HepG2 (cell line): ENCODE measurements around the gene TLCD3B. TPM values are rescaled to one million over a fixed set of nuclear protein-coding genes. Genes with fewer than 3 reads are reported as not detected.

Experiments
- ATAC-seq: fragments of 200-7000 bp; cut with Tn5 transposase; 3 replicates; pipeline ENCODE4 v1.9.1; 2020; ENCODE audit warnings: mild to moderate bottlenecking, moderate library complexity
- BruUV-seq: library from RNA; stranded (reverse); fragments of 400-500 nt; replicated peaks from 2 replicates; lab custom pipeline; 2021; lab: Mats Ljungman, UMichigan
- CTCF ChIA-PET: fragments of 300-600 bp; formaldehyde crosslinking; extraction: SDS; loops from one replicate; lab custom pipeline; 2021; ENCODE audit warnings: low total read pairs, inconsistent platforms, low intra/inter-chr PET ratio; lab: Yijun Ruan, JAX
- POLR2A ChIA-PET: fragments of 350-600 bp; sonication (Branson Sonifier 250); formaldehyde crosslinking; loops from one replicate; lab custom pipeline; 2020; ENCODE audit warnings: antibody characterized with exemption, inconsistent platforms; lab: Yijun Ruan, JAX
- DNase-seq: peaks from one replicate; pipeline ENCODE4 v3.0.0-alpha.2; 2015; ENCODE audit warnings: low spot score
- FAIRE-seq: peaks from 3 replicates; lab custom pipeline; 2011; peaks lifted over from hg19 to GRCh38; lab: Jason Lieb, UNC
- H2AFZ ChIP-seq: one replicate; pipeline ENCODE4 v1.6.1; 2011; ENCODE audit warnings: low read length, inconsistent platforms
- H3K27ac ChIP-seq: fragments of 300-600 bp; 3 replicates; pipeline ENCODE4 v1.8.0; 2011; ENCODE audit warnings: mixed run types, mild to moderate bottlenecking, mixed read lengths, low read length, inconsistent platforms; ENCODE audit not compliant: insufficient read depth; ENCODE audit errors: extremely low read length
- H3K27me3 ChIP-seq, 2 experiments: fragments of 200-600 bp in 1 of 2; 2 replicates in 1 of 2; 3 replicates in 1 of 2; pipeline versions ENCODE4 v1.6.0 to v1.8.0; 2011; ENCODE audit warnings: low read length in 2 of 2, mild to moderate bottlenecking in 2 of 2, moderate library complexity in 2 of 2, inconsistent platforms in 1 of 2; ENCODE audit not compliant: insufficient read depth in 2 of 2, control insufficient read depth in 1 of 2
- H3K36me3 ChIP-seq, 2 experiments: fragments of 200-600 bp in 1 of 2; replicated peaks in 1 of 2; 2 replicates in 1 of 2; 3 replicates in 1 of 2; pipeline versions ENCODE4 v1.5.1 to v1.8.0; 2011; ENCODE audit warnings: low read length in 2 of 2, inconsistent platforms in 1 of 2; ENCODE audit not compliant: insufficient read depth in 2 of 2, control insufficient read depth in 1 of 2
- H3K4me1 ChIP-seq: 2 replicates; pipeline ENCODE4 v1.5.1; 2012; ENCODE audit warnings: low read length, inconsistent platforms; ENCODE audit not compliant: insufficient read depth
- H3K4me2 ChIP-seq: 2 replicates; pipeline ENCODE4 v1.6.0; 2011; ENCODE audit warnings: low read depth, low read length, inconsistent platforms
- H3K4me3 ChIP-seq, 3 experiments: fragments of 200-600 bp in 1 of 3; sonication (generic), shearing (Covaris generic) in 1 of 3; replicated peaks in 1 of 3; 2 replicates each; pipeline ENCODE4 v1.5.1; 2011 to 2016; ENCODE audit warnings: low read length in 3 of 3, inconsistent platforms in 2 of 3, low read depth in 2 of 3, mild to moderate bottlenecking in 2 of 3, control low read depth in 1 of 3, mixed read lengths in 1 of 3; ENCODE audit not compliant: insufficient read depth in 1 of 3
- H3K79me2 ChIP-seq: one replicate; pipeline ENCODE4 v1.6.1; 2011; ENCODE audit warnings: low read length, inconsistent platforms; ENCODE audit not compliant: insufficient read depth
- H3K9ac ChIP-seq: 2 replicates; pipeline ENCODE4 v1.6.0; 2011; ENCODE audit warnings: mild to moderate bottlenecking, low read depth, low read length, inconsistent platforms; ENCODE audit not compliant: insufficient read depth
- H3K9me3 ChIP-seq: 2 replicates; pipeline ENCODE4 v1.5.1; 2012; ENCODE audit warnings: mild to moderate bottlenecking, low read length
- H4K20me1 ChIP-seq: 2 replicates; pipeline ENCODE4 v1.6.0; 2011; ENCODE audit warnings: inconsistent platforms, mild to moderate bottlenecking, low read length, moderate library complexity; ENCODE audit not compliant: insufficient read depth
- KDM5B ChIP-seq: sonication (generic); formaldehyde crosslinking; IDR thresholded peaks from 2 replicates; pipeline ENCODE4 v1.4.0; 2020; ENCODE audit warnings: missing genetic modification reagents, mild to moderate bottlenecking, borderline replicate concordance
- SOX6 ChIP-seq, 2 experiments: fragments of 450-650 bp in 1 of 2; sonication (generic) in 1 of 2; formaldehyde crosslinking in 1 of 2; IDR thresholded peaks; 2 replicates each; pipeline versions ENCODE4 v1.4.0 to v1.6.1; 2017 to 2020; ENCODE audit warnings: antibody characterized with exemption in 1 of 2, mild to moderate bottlenecking in 1 of 2, missing genetic modification reagents in 1 of 2
- TSC22D2 ChIP-seq: sonication (generic); formaldehyde crosslinking; IDR thresholded peaks from 2 replicates; pipeline ENCODE4 v1.5.1; 2020; ENCODE audit warnings: missing genetic modification reagents, mild to moderate bottlenecking, borderline replicate concordance
- ZNF512B ChIP-seq: sonication (generic); formaldehyde crosslinking; IDR thresholded peaks from 2 replicates; pipeline ENCODE4 v1.5.1; 2020; ENCODE audit warnings: missing genetic modification reagents, mild to moderate bottlenecking, borderline replicate concordance
- WGBS: methylation state at CpG from one replicate; pipeline ENCODE4 v1.1.6; 2017; ENCODE audit warnings: low lambda C conversion rate; 5-methylcytosine and 5-hydroxymethylcytosine counted together
- in situ Hi-C: cut with HindIII; loops from 2 replicates; pipeline ENCODE4 v1.10.0; 2017; ENCODE audit warnings: low pct_unique_long_range_greater_than_20kb; ENCODE audit not compliant: extremely low pct_ligation_motif_present
- intact Hi-C: fragments of 100-400 bp; cut with micrococcal nuclease; formaldehyde crosslinking; loops from one replicate; pipeline ENCODE4 v1.10.0; 2022; ENCODE audit not compliant: unreplicated experiment
- polyA plus RNA-seq, 8 experiments: library from polyadenylated mRNA; depleted of rRNA in 3 of 8; stranded (reverse) in 7 of 8; unstranded in 1 of 8; fragments of >200 nt; fragmentation: Illumina TruSeq in 4 of 8; extraction: Trizol in 4 of 8; gene quantifications; 2 replicates each; pipeline versions ENCODE4 v1.2.1 to v1.2.3, GENCODE V29; 2011 to 2016; ENCODE audit warnings: low read depth in 4 of 8, missing spikeins in 1 of 8, mixed read lengths in 1 of 8; ENCODE audit not compliant: insufficient read depth in 1 of 8
- total RNA-seq, 5 experiments: library from RNA; depleted of rRNA; stranded (reverse); fragments of >200 nt; fragmentation: Illumina TruSeq; extraction: Trizol; gene quantifications; 2 replicates each; pipeline ENCODE4 v1.2.3, GENCODE V29; 2016; ENCODE audit warnings: low read depth in 1 of 5
- TF ChIP-seq, protein P1 (sequence below): sonication (generic); formaldehyde crosslinking; IDR thresholded peaks from 2 replicates; pipeline ENCODE4 v1.4.0; 2020; ENCODE audit warnings: missing genetic modification reagents, borderline replicate concordance
- TF ChIP-seq, protein P2 (sequence below): sonication (generic); formaldehyde crosslinking; IDR thresholded peaks from 2 replicates; pipeline ENCODE4 v1.4.0; 2020; ENCODE audit warnings: missing genetic modification reagents
- TF ChIP-seq, protein P3 (sequence below): sonication (generic); formaldehyde crosslinking; conservative IDR thresholded peaks from 2 replicates; pipeline ENCODE4 v1.8.0; 2022; ENCODE audit warnings: low read depth, missing genetic modification reagents

TLCD3B gene
- total and polyA plus RNA-seq, 2 of the 13 experiments (the other 11 are each of a cell fraction or from before 2014, with no cell fraction given): not detected

DNA sequence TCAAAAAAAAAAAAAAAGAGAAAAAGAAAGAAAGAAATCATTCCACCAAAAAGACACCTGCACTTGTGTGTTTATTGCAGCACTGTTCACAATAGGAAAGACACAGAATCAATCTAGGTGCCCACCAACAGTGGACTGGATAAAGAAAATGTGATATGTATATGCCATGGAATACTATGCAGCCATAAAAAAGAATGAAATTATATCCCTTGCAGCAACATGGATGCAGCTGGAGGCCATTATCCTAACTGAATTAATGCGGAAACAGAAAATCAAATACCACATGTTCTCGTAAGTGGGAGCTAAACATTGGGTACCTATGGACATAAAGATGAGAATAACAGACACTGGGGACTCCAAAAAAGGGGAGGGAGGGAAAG is 13.8 kb downstream of the TLCD3B start (continued):
- TF ChIP-seq, protein P1, sequence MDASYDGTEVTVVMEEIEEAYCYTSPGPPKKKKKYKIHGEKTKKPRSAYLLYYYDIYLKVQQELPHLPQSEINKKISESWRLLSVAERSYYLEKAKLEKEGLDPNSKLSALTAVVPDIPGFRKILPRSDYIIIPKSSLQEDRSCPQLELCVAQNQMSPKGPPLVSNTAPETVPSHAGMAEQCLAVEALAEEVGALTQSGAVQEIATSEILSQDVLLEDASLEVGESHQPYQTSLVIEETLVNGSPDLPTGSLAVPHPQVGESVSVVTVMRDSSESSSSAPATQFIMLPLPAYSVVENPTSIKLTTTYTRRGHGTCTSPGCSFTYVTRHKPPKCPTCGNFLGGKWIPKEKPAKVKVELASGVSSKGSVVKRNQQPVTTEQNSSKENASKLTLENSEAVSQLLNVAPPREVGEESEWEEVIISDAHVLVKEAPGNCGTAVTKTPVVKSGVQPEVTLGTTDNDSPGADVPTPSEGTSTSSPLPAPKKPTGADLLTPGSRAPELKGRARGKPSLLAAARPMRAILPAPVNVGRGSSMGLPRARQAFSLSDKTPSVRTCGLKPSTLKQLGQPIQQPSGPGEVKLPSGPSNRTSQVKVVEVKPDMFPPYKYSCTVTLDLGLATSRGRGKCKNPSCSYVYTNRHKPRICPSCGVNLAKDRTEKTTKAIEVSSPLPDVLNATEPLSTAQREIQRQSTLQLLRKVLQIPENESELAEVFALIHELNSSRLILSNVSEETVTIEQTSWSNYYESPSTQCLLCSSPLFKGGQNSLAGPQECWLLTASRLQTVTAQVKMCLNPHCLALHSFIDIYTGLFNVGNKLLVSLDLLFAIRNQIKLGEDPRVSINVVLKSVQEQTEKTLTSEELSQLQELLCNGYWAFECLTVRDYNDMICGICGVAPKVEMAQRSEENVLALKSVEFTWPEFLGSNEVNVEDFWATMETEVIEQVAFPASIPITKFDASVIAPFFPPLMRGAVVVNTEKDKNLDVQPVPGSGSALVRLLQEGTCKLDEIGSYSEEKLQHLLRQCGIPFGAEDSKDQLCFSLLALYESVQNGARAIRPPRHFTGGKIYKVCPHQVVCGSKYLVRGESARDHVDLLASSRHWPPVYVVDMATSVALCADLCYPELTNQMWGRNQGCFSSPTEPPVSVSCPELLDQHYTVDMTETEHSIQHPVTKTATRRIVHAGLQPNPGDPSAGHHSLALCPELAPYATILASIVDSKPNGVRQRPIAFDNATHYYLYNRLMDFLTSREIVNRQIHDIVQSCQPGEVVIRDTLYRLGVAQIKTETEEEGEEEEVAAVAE: no peak

GRCh38 chr16:30016555-30017276 is 14.4 kb downstream of the TLCD3B start:
- no peak for FAIRE-seq
- no peaks in the 10 kb centered on the region for H3K36me3 ChIP-seq
- ATAC-seq: peak; percentile 31
- ChIA-PET POLR2A (interaction anchor here (1.0 kb wide), 1 partner anchor 117 kb away, joined by 5 read pairs; the partner anchor contains the start of gene SEZ6L2), CTCF (no interaction called here)
- no TSS peak for BruUV-seq
- in situ Hi-C loops (no loop called here), intact Hi-C loops (no loop called here)
- peak; percentile 44 for DNase-seq
- H3K4me3 ChIP-seq: no peak overlapping the region
- H3K4me1 ChIP-seq: peaks cover 30% of the 10 kb centered on the region
- no peak overlapping the region for H2AFZ ChIP-seq
- H4K20me1 ChIP-seq: no peaks in the 10 kb centered on the region
- H3K79me2 ChIP-seq: no peaks in the 10 kb centered on the region
- WGBS: 14% methylated on average over 8 of the region's 8 CpGs
- H3K9me3 ChIP-seq: no peaks in the 10 kb centered on the region
- peak overlapping the region; percentile 20; the same call in 1 of the 2 replicates for H3K4me2 ChIP-seq
- H3K27me3 ChIP-seq: peaks cover 1 to 27% of the 10 kb centered on the region in 2 experiments; a peak in 3 of 5 replicates
- H3K9ac ChIP-seq: no peak overlapping the region
- H3K27ac ChIP-seq: no peak overlapping the region
- no peak for TF ChIP-seq TSC22D2
- 0 out of 2 replicates have a peak, but pooled peaks have one; percentile 34 for TF ChIP-seq ZNF512B
- no peak for TF ChIP-seq SOX6 (IDR thresholded peaks at IDR 0.05)
- TF ChIP-seq SOX6 (CRISPR knock-in tag; IDR thresholded peaks at IDR 0.05): peak; percentile 56
- no peak for TF ChIP-seq KDM5B
- TF ChIP-seq, protein P2, sequence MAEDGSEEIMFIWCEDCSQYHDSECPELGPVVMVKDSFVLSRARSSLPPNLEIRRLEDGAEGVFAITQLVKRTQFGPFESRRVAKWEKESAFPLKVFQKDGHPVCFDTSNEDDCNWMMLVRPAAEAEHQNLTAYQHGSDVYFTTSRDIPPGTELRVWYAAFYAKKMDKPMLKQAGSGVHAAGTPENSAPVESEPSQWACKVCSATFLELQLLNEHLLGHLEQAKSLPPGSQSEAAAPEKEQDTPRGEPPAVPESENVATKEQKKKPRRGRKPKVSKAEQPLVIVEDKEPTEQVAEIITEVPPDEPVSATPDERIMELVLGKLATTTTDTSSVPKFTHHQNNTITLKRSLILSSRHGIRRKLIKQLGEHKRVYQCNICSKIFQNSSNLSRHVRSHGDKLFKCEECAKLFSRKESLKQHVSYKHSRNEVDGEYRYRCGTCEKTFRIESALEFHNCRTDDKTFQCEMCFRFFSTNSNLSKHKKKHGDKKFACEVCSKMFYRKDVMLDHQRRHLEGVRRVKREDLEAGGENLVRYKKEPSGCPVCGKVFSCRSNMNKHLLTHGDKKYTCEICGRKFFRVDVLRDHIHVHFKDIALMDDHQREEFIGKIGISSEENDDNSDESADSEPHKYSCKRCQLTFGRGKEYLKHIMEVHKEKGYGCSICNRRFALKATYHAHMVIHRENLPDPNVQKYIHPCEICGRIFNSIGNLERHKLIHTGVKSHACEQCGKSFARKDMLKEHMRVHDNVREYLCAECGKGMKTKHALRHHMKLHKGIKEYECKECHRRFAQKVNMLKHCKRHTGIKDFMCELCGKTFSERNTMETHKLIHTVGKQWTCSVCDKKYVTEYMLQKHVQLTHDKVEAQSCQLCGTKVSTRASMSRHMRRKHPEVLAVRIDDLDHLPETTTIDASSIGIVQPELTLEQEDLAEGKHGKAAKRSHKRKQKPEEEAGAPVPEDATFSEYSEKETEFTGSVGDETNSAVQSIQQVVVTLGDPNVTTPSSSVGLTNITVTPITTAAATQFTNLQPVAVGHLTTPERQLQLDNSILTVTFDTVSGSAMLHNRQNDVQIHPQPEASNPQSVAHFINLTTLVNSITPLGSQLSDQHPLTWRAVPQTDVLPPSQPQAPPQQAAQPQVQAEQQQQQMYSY: no peak
- TF ChIP-seq, protein P3, sequence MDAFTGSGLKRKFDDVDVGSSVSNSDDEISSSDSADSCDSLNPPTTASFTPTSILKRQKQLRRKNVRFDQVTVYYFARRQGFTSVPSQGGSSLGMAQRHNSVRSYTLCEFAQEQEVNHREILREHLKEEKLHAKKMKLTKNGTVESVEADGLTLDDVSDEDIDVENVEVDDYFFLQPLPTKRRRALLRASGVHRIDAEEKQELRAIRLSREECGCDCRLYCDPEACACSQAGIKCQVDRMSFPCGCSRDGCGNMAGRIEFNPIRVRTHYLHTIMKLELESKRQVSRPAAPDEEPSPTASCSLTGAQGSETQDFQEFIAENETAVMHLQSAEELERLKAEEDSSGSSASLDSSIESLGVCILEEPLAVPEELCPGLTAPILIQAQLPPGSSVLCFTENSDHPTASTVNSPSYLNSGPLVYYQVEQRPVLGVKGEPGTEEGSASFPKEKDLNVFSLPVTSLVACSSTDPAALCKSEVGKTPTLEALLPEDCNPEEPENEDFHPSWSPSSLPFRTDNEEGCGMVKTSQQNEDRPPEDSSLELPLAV: no peak
